ENCODE measurements around the gene PIGO.

DNA sequence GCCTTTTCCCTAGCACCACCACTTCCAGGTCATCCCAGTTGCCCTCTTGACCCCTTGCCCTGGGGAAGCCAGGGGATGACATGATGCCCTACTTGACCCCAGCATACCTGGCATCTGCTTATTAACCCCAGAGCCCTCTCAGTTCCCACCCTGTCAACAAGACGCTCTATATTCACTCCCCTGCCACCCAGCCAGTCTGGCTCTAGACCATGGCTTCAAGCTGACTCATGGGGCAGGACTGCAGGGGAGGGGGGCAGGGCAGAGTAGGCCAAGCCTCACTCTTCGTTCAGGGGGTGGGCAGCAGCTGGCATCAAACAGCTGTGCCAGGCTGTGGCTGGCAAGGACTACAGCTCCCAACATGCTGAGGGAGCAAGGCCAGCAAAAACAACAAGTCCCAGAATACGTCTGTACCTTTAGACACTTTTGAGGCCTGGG lies 14.0 kb upstream of the PIGO start:
- TF ChIP-seq POLR2A (IDR thresholded peaks at IDR 0.05) (no peak), CTCF (IDR thresholded peaks at IDR 0.05 in 4 of 5, conservative IDR thresholded peaks at IDR 0.05 in 1 of 5) (no peak)

Data from gastrocnemius medialis (tissue), 4 donors.